Measurements from ENCODE around the gene MYOT. TPM values are rescaled to one million over a fixed set of nuclear protein-coding genes. Genes with fewer than 3 reads are reported as not detected.

MYOT gene
- polyA plus RNA-seq, 3 donors: not detected

DNA sequence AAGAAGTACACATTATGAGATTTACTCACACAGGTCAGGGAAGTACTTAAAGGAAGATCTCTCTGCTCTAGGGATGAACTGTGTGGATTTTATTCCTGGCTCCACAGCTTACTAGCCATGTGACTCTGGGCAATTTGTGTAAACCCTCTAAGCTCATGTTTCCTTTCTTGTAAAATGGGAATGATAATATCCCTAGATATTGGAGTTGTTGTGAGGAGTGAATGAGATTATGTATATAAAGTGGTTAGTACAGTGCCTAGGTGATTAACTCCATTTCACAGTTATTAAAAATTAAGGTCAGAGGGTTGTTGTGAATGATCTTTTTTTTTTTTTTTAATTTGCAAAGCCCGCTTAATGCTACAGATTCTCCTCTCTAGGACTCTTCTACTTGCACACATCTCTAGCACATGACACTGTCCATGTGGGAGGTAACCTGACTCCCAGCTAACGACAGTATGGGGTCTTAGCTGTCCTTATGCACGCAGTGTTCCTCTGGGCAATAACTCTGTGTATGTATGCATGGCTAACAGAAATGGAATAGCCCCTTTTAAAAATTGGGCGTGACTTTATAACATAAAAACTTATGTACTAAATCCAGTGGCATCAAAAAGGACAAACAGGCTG is 23.9 kb upstream of the MYOT start:
- H3K27ac ChIP-seq (ENCODE audit: low read depth in 1 of 2, low read length in 2 of 2): no peak overlapping the region
- H3K36me3 ChIP-seq (replicated peaks in 1 of 2; ENCODE audit: control insufficient read depth in 1 of 2, insufficient read depth in 2 of 2, low read length in 2 of 2): no peaks in the 10 kb centered on the region
- no peaks in the 10 kb centered on the region for H3K9me3 ChIP-seq (replicated peaks in 1 of 2; ENCODE audit: control insufficient read depth in 1 of 2, insufficient read depth in 1 of 2, low read length in 2 of 2)
- intact Hi-C loops (cut with micrococcal nuclease): no loop called here
- peaks cover 11% of the 10 kb centered on the region for H3K4me1 Mint-ChIP-seq
- no peaks in the 10 kb centered on the region for H3K79me2 ChIP-seq (ENCODE audit: insufficient read depth, low read length)
- no peak for DNase-seq
- no peak overlapping the region for H2AFZ ChIP-seq (ENCODE audit: insufficient read depth, low read depth, low read length, poor library complexity, severe bottlenecking)
- H3K27me3 ChIP-seq (ENCODE audit: control insufficient read depth in 2 of 2, insufficient read depth in 2 of 2, low read length in 2 of 2): no peaks in the 10 kb centered on the region
- H3K4me3 ChIP-seq (replicated peaks in 1 of 3; ENCODE audit: low read depth in 2 of 3, low read length in 3 of 3): no peak overlapping the region
- H3K4me3 Mint-ChIP-seq: no peak overlapping the region
- TF ChIP-seq CTCF (IDR thresholded peaks at IDR 0.05): no peak
- H3K27me3 Mint-ChIP-seq (ENCODE audit: low read depth in 3 of 3): peaks cover 0 to 3% (median 0%) of the 10 kb centered on the region in 3 donors
- no peak overlapping the region for H3K9ac ChIP-seq (ENCODE audit: insufficient read depth, low read length, poor library complexity, severe bottlenecking)
- no CpG with 5 or more reads among the region's 4 CpGs for WGBS (ENCODE audit: insufficient coverage)
- H3K9me3 Mint-ChIP-seq: no peaks in the 10 kb centered on the region
- H4K20me1 ChIP-seq (ENCODE audit: insufficient read depth, low read length): no peaks in the 10 kb centered on the region
- H3K4me2 ChIP-seq (replicated peaks; ENCODE audit: extremely low read depth, low read length, poor library complexity, severe bottlenecking): no peak overlapping the region
- no peaks in the 10 kb centered on the region for H3K4me1 ChIP-seq (ENCODE audit: control insufficient read depth in 1 of 2, insufficient read depth in 2 of 2, low read length in 2 of 2)
- no peak overlapping the region for H3K27ac Mint-ChIP-seq
- peaks cover 0 to 2% of the 10 kb centered on the region in 2 donors for H3K36me3 Mint-ChIP-seq

DNA sequence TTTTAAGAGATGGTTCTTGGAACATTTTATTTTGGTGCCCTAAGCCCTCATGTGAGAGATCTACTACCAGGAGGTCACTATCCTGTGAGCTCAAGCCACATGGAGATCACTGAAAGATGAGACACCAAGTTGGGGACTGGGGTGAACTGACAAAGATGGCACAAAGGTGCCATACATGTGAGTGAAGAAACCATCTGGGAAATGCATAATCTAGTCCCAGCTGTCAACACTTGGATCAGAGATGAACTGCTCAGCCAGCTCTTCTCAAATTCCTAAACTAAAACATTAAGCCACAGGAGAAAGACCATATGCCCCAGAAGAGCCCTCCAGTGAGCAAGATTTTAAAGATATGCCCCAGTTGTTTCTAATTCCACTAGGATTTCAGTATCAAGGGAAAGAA is 22.2 kb upstream of the MYOT start:
- Histone ChIP-seq H3K4me2 (replicated peaks; ENCODE audit: extremely low read depth, low read length, poor library complexity, severe bottlenecking) (no peak overlapping the region), H4K20me1 (ENCODE audit: insufficient read depth, low read length) (no peaks in the 10 kb centered on the region), H3K27ac (ENCODE audit: low read depth in 1 of 2, low read length in 2 of 2) (no peak overlapping the region), H3K27me3 (ENCODE audit: control insufficient read depth in 2 of 2, insufficient read depth in 2 of 2, low read length in 2 of 2) (no peaks in the 10 kb centered on the region), H2AFZ (ENCODE audit: insufficient read depth, low read depth, low read length, poor library complexity, severe bottlenecking) (no peak overlapping the region), H3K9ac (ENCODE audit: insufficient read depth, low read length, poor library complexity, severe bottlenecking) (no peak overlapping the region), H3K4me3 (replicated peaks in 1 of 3; ENCODE audit: low read depth in 2 of 3, low read length in 3 of 3) (no peak overlapping the region), H3K9me3 (replicated peaks in 1 of 2; ENCODE audit: control insufficient read depth in 1 of 2, insufficient read depth in 1 of 2, low read length in 2 of 2) (no peaks in the 10 kb centered on the region), H3K36me3 (replicated peaks in 1 of 2; ENCODE audit: control insufficient read depth in 1 of 2, insufficient read depth in 2 of 2, low read length in 2 of 2) (no peaks in the 10 kb centered on the region), H3K79me2 (ENCODE audit: insufficient read depth, low read length) (no peaks in the 10 kb centered on the region), H3K4me1 (ENCODE audit: control insufficient read depth in 1 of 2, insufficient read depth in 2 of 2, low read length in 2 of 2) (no peaks in the 10 kb centered on the region)
- H3K27ac Mint-ChIP-seq: no peak overlapping the region
- no peak for TF ChIP-seq CTCF (IDR thresholded peaks at IDR 0.05)
- peaks cover 0 to 3% (median 0%) of the 10 kb centered on the region in 7 donors for H3K9me3 Mint-ChIP-seq
- peaks cover 0 to 3% (median 0%) of the 10 kb centered on the region in 3 donors for H3K27me3 Mint-ChIP-seq (ENCODE audit: low read depth in 3 of 3)
- H3K4me1 Mint-ChIP-seq: peaks cover 9% of the 10 kb centered on the region
- peaks cover 0 to 2% of the 10 kb centered on the region in 2 donors for H3K36me3 Mint-ChIP-seq
- no peak overlapping the region for H3K4me3 Mint-ChIP-seq
- intact Hi-C loops (cut with micrococcal nuclease): no loop called here
- no peak for DNase-seq

All from CD14-positive monocyte (primary cell).